CD4-positive, alpha-beta T cell (primary cell): ENCODE data around the gene MTCL1. TPM values are rescaled to one million over a fixed set of nuclear protein-coding genes. Genes with fewer than 3 reads are reported as not detected.

Source experiments
- ATAC-seq: fragments of 200-7000 bp; cut with Tn5 transposase; one replicate; pipeline ENCODE4 v1.10.0; 2022; ENCODE audit warnings: mild to moderate bottlenecking; ENCODE audit not compliant: poor library complexity
- CTCF ChIA-PET: fragments of 350-600 bp; sonication (Branson Sonifier 250); formaldehyde crosslinking; loops from one replicate; lab custom pipeline; 2021; ENCODE audit warnings: antibody characterized with exemption, inconsistent platforms; lab: Charles Lee
- POLR2A ChIA-PET: fragments of 350-600 bp; sonication (Branson Sonifier 250); formaldehyde crosslinking; loops from one replicate; lab custom pipeline; 2021; ENCODE audit warnings: antibody characterized with exemption, inconsistent platforms; lab: Charles Lee
- DNase-seq, 14 experiments: peaks; one replicate each; pipeline ENCODE4 v3.0.0-alpha.2; 2013 to 2020; ENCODE audit warnings: mixed read lengths in 2 of 14
- H3K27ac ChIP-seq, 2 donors: one replicate each; pipeline versions ENCODE4 v1.5.1 to v1.7.0; 2013; ENCODE audit warnings: low read length in 2 of 2, low read depth in 1 of 2, mild to moderate bottlenecking in 1 of 2
- H3K27me3 ChIP-seq, 2 experiments: 1 replicate in 1 of 2; 2 replicates in 1 of 2; pipeline versions ENCODE4 v1.6.1 to v1.7.0; 2013; ENCODE audit warnings: low read length in 2 of 2, control low read depth in 1 of 2, mild to moderate bottlenecking in 1 of 2, moderate library complexity in 1 of 2; ENCODE audit not compliant: insufficient read depth in 2 of 2, control insufficient read depth in 1 of 2
- H3K36me3 ChIP-seq: one replicate; pipeline ENCODE4 v1.6.1; 2013; ENCODE audit warnings: low read length, control low read depth; ENCODE audit not compliant: insufficient read depth
- H3K4me1 ChIP-seq: one replicate; pipeline ENCODE4 v1.6.1; 2013; ENCODE audit warnings: low read length, control low read depth; ENCODE audit not compliant: insufficient read depth
- H3K4me3 ChIP-seq: one replicate; pipeline ENCODE4 v1.5.1; 2013; ENCODE audit warnings: mild to moderate bottlenecking, low read length, moderate library complexity
- H3K9me3 ChIP-seq, 2 experiments: 1 replicate in 1 of 2; 2 replicates in 1 of 2; pipeline versions ENCODE4 v1.6.1 to v1.7.0; 2013; ENCODE audit warnings: low read length in 2 of 2, mild to moderate bottlenecking in 2 of 2, control low read depth in 1 of 2, moderate library complexity in 1 of 2; ENCODE audit not compliant: control insufficient read depth in 1 of 2, insufficient read depth in 1 of 2
- H3K27ac Mint-ChIP-seq: one replicate; pipeline ENCODE4 v1.8.0; 2020; ENCODE audit warnings: mixed read lengths
- H3K27me3 Mint-ChIP-seq: one replicate; pipeline ENCODE4 v1.8.0; 2021; ENCODE audit warnings: mixed read lengths
- H3K36me3 Mint-ChIP-seq: one replicate; pipeline ENCODE4 v1.8.0; 2021; ENCODE audit warnings: low read depth, mixed read lengths
- H3K4me1 Mint-ChIP-seq: one replicate; pipeline ENCODE4 v1.8.0; 2021; ENCODE audit warnings: low read depth, mixed read lengths
- H3K4me3 Mint-ChIP-seq: one replicate; pipeline ENCODE4 v1.8.0; 2020; ENCODE audit warnings: mild to moderate bottlenecking, mixed read lengths
- H3K9me3 Mint-ChIP-seq: one replicate; pipeline ENCODE4 v1.8.0; 2020; ENCODE audit warnings: mixed read lengths
- intact Hi-C, 2 experiments: fragments of 100-400 bp; cut with DNase I in 1 of 2; cut with micrococcal nuclease in 1 of 2; formaldehyde crosslinking; loops; one replicate each; pipeline versions ENCODE4 v1.15.1 to v1.9.0; 2023 to 2025; cut with DNase I, micrococcal nuclease
- total RNA-seq, 174 experiments: library from RNA in 2 of 174; stranded (reverse) in 2 of 174; gene quantifications; one replicate each; pipeline ENCODE4 v1.2.3 and lab custom pipeline; 2021 to 2026
- TF ChIP-seq, protein P1 (sequence below): fragments of 200-600 bp; IDR thresholded peaks from one replicate; pipeline ENCODE4 v1.8.0; 2022; ENCODE audit warnings: antibody characterized with exemption, mild to moderate bottlenecking

MTCL1 gene
- total RNA-seq, 2 experiments from 2014 or later = 0.11 to 0.55 TPM

- H3K4me1 ChIP-seq = no peaks in the 10 kb centered on the region
- H3K9me3 ChIP-seq = no peaks in the 10 kb centered on the region
- intact Hi-C loops = no loop called here
- ATAC-seq (no peak), DNase-seq (no peak)
- TF ChIP-seq, protein P1, sequence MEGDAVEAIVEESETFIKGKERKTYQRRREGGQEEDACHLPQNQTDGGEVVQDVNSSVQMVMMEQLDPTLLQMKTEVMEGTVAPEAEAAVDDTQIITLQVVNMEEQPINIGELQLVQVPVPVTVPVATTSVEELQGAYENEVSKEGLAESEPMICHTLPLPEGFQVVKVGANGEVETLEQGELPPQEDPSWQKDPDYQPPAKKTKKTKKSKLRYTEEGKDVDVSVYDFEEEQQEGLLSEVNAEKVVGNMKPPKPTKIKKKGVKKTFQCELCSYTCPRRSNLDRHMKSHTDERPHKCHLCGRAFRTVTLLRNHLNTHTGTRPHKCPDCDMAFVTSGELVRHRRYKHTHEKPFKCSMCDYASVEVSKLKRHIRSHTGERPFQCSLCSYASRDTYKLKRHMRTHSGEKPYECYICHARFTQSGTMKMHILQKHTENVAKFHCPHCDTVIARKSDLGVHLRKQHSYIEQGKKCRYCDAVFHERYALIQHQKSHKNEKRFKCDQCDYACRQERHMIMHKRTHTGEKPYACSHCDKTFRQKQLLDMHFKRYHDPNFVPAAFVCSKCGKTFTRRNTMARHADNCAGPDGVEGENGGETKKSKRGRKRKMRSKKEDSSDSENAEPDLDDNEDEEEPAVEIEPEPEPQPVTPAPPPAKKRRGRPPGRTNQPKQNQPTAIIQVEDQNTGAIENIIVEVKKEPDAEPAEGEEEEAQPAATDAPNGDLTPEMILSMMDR = no peak
- CTCF ChIA-PET = no interaction called here
- no peaks in the 10 kb centered on the region for H3K9me3 Mint-ChIP-seq
- no peaks in the 10 kb centered on the region for H3K27me3 ChIP-seq
- H3K27me3 Mint-ChIP-seq = no peaks in the 10 kb centered on the region
- no peak overlapping the region for H3K27ac ChIP-seq
- no peak overlapping the region for H3K27ac Mint-ChIP-seq
- no peaks in the 10 kb centered on the region for H3K4me1 Mint-ChIP-seq
- no peak overlapping the region for H3K4me3 Mint-ChIP-seq
- H3K4me3 ChIP-seq = no peak overlapping the region
- H3K36me3 Mint-ChIP-seq = no peaks in the 10 kb centered on the region
- no peaks in the 10 kb centered on the region for H3K36me3 ChIP-seq
- POLR2A ChIA-PET = no interaction called here
Measured at GRCh38 chr18:8818982-8819381, 113.6 kb downstream of the MTCL1 start.

DNA sequence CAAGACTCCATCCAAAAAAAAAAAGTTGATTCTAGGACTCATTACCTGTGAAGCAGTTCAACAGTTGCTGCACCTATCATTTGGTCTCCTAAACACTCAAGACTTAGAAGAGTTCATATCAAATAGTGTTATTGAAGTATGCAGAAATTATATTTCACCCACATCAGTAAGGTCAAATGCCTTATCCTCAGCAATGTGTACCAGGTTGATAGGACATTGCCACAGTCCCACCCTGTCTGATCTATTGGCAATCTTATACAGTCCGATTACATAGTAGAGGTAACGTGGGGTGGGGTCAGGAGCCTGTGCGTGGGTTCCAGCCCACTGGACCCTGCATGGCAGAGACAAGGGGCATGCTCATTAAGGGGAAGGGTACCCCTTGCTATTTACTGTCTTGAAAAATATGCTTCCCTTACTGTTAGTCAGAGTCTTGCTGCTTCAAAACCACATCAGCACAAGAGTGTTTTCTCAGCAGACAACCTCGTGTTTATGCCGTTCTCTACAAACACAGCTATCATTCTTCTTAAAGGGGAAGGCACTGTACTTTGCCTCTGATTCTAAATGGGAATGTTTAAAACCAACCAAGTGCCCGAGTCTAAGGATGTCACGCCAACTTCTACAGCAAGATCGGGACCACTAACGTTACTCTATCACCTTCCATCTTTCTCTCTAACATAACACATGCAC lies 115.2 kb downstream of the MTCL1 start:
- TF ChIP-seq, protein P1 = no peak
- Histone ChIP-seq H3K4me1 (no peaks in the 10 kb centered on the region), H3K9me3 (no peaks in the 10 kb centered on the region), H3K4me3 (no peak overlapping the region), H3K27me3 (no peaks in the 10 kb centered on the region), H3K36me3 (no peaks in the 10 kb centered on the region), H3K27ac (no peak overlapping the region)
- ATAC-seq (no peak), DNase-seq (no peak)
- Mint-ChIP-seq H3K4me3 (no peak overlapping the region), H3K9me3 (no peaks in the 10 kb centered on the region), H3K27me3 (no peaks in the 10 kb centered on the region), H3K36me3 (no peaks in the 10 kb centered on the region), H3K4me1 (no peaks in the 10 kb centered on the region), H3K27ac (no peak overlapping the region)
- ChIA-PET POLR2A (no interaction called here), CTCF (no interaction called here)
- intact Hi-C loops = no loop called here

DNA sequence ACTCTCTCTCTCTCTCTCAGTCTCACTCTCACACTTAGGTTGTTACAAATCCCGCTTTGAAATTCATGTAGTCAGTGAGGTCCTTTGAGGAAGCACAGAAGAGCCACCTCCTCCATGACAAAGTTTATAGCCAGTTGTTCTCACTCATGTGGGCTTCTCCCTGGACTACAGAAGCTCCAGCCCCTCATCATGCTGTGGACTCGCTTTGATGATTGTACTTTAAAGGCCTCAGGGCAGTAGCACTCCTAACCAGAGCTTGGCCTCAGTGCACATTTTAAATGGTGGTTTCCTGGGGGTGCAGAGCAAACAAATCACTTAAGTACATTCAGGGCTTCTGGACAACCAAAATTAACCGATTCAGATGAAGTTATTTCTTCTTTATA lies 115.7 kb downstream of the MTCL1 start:
- Histone ChIP-seq H3K4me1 (no peaks in the 10 kb centered on the region), H3K4me3 (no peak overlapping the region), H3K36me3 (no peaks in the 10 kb centered on the region), H3K27ac (no peak overlapping the region), H3K9me3 (no peaks in the 10 kb centered on the region), H3K27me3 (no peaks in the 10 kb centered on the region)
- no peak for ATAC-seq
- Mint-ChIP-seq H3K36me3 (no peaks in the 10 kb centered on the region), H3K9me3 (no peaks in the 10 kb centered on the region), H3K4me3 (no peak overlapping the region), H3K27ac (no peak overlapping the region), H3K27me3 (no peaks in the 10 kb centered on the region), H3K4me1 (no peaks in the 10 kb centered on the region)
- DNase-seq = no peak
- CTCF ChIA-PET = no interaction called here
- intact Hi-C loops = no loop called here
- POLR2A ChIA-PET = no interaction called here
- TF ChIP-seq, protein P1 = no peak
